T-helper 1 cell (primary cell): Measurements from ENCODE around the gene NALCN.
"Not testable (repeated sequence)": the region's sequence is repeated elsewhere in the genome, so short reads cannot be mapped to it uniquely, and the experiment has no call there.

Source experiments
- DNase-seq, 5 donors: peaks; one replicate each; pipeline ENCODE4 v3.0.0-alpha.2; 2012 to 2020

The NALCN gene

DNA sequence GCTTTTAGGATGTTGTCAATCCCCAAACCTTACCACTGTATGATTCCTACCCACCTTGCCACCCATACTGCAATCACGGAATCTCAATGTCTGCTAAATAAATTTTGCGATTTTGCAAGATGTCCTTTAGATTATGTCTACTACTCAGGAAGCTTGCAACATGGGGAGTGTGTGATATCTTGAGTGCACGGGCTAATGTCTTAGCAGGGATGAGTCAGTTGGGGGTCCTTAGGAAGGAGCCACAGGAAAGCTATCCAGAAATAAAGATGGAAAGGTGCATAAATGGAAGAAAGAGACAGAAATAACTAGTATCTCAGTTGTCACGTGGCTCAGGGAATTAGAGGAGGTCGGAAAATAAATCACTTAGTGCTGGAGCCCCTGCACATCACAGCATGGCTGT, 77.1 kb downstream of the NALCN start:
- DNase-seq = no peak

DNA sequence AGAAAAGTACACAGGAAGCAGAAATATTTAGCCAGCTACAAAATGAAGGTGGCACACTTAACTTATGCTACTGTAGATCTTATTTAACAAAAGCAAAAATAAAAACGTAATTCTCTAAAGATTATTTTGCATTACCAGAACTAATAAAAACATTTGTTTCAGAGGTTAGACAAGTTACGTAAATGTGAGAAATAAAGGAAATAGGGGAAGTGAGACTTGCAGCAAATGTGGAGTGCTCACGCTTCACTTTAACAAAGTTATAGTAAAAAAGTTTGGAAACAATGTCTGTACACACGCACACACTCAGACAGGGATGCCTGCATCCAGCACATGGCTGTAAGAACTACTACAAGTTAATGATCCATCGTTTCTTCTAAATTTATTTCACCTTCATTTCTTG, 83.7 kb downstream of the NALCN start:
- no peak for DNase-seq

DNA sequence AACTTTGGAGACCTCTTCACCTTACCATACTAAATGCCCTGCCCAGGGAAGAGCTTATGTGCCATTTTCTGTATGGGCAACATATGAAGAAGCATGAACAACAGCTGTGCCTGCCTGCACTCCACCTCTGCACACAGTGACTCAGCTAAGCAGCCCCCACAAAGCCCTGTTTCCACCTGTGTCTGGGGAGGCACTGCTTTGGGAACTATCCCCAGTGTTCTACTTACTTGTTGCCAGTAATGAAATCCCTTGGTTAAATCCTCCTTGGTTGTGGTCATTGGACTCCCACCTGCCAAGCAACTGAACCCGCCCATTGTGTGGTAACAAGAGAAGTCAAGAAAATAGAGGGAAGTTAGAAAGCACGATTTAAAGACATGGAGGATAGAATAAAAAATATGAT, 84.6 kb downstream of the NALCN start:
- DNase-seq = no peak

DNA sequence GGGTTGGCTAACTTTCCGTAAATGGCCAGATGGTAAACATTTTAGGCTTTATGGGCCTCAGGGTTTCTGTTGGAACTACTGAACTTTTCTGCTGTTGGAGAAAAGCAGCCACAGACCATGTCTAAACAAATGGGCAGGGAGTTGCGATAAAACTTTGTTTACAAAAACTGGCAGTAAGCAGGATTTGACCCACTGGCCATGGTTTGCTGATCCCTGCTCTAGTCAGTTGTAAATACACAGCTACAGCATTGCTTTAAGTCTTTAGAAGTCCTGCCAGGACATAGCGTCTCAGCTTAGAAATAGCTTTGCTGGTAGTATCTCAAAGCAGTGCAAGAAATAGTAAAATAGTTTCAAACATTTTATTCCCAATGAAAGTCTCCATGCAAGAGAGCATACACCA, 88.4 kb downstream of the NALCN start:
- no peak for DNase-seq

DNA sequence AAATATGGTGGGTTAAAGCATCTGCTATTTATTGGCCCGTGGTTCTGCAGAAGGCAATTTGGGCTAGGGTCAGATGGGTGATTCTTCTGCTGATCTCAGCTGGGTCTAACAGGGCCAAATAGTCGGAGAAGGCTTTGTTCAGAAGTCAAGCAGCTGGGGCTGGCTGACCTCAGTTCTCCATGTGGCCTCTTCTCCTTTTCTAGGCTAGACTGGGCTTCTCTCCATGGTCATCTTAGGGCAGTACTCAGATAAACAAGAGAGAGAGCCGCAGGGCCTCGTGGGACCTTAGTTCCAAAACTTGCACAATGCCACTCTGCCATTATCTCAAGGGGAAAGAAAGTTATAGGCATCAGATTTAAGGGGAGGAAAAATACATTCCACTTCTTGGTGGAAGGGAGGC, 89.6 kb downstream of the NALCN start:
- DNase-seq = no peak

DNA sequence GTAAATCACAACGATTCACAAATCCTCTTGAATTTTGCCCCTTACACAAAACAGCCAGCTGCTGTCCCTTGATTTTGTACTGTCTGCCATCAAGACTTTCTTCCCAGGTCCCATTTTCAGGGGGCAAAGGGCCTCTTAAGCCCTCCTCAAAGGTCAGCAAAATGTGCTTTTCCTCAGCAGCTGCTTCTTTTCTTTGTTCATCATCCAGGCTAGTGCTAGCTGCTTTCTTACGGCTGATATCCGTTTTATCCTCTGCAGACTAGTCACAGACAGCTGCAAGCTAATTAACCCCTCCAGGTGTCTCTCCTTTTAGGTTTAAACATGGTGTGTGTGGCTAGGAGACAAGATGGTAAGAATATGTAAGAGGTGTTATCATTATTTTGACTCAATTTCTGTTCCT, 90.9 kb downstream of the NALCN start:
- DNase-seq = no peak

DNA sequence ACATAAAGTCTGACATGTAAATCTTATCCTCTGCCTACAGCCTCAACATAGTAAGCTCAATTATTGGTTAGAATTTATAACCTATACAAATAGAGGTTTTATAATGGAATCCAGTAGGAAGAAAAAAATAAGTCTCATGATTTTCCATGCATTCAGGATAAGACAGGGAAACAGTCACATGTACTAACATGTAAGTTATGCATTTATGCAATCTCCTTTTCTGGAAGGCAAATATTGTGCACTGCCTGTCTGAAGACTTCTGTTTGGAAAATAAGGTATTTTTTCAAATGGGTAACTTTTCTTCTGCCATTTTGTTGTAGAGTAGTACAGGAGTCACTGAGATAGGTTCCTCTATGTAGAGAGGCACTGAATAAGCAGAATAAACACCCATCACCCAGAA, 92.7 kb downstream of the NALCN start:
- no peak for DNase-seq

DNA sequence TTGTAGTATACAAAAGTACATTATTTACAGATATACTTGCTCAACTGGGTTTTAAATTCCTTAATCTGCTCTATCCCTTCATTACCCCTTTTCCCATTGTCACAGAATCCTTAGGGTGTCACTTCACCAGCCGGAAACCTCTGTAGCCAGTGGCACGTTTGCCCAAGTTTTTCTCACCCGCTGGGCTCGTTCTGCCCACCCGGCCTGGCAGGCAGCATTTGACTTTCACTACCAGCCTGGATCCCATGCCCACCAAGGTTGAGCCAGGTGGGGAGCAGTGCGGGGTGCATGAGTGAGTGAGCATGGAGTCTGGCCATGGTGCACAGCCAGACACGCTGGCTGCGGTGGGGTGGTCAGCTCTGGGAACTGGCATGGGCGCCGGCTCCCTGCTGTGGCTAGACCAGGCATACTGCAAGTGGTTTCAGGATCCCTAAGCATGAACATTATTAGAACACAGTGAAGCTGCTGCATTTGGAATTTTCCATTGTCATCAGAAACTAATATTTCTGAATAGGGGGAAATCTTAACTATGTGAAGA, 98.3 kb downstream of the NALCN start:
- DNase-seq = no peak

DNA sequence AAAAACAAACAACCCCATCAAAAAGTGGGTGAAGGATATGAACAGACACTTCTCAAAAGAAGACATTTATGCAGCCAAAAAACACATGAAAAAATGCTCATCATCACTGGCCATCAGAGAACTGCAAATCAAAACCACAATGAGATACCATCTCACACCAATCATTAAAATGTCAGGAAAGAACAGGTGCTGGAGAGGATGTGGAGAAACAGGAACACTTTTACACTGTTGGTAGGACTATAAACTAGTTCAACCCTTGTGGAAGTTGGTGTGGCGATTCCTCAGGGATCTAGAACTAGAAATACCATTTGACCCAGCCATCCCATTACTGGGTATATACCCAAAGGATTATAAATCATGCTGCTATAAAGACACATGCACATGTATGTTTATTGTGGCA, 102.8 kb downstream of the NALCN start:
- DNase-seq = not testable (repeated sequence)

DNA sequence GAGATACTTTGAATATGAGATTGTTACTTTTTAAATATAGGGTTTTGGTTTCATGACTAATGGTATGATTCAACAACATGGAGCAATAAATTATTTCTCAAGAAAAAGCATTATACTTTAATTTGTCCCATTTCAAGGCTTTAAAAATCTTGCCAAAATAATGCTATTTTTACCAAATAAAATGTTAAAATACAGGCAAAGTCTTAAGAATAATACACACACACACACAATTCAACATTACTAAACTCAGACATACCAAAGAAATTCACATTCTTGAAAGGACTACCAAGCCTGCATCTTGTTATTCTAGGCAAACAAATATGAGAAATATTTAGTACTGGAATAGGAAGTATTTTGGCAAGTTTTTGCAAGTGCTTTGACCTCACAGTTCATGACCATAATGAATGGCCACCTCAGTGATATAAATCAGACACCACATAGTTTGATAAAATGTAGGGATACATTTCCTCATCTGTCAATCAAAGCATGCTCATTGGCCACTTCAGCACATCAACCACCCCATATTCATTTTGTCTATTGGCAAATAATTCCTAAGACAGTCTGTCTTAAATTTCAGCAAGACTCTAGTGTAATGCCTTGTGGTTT, 107.2 kb downstream of the NALCN start:
- no peak for DNase-seq

DNA sequence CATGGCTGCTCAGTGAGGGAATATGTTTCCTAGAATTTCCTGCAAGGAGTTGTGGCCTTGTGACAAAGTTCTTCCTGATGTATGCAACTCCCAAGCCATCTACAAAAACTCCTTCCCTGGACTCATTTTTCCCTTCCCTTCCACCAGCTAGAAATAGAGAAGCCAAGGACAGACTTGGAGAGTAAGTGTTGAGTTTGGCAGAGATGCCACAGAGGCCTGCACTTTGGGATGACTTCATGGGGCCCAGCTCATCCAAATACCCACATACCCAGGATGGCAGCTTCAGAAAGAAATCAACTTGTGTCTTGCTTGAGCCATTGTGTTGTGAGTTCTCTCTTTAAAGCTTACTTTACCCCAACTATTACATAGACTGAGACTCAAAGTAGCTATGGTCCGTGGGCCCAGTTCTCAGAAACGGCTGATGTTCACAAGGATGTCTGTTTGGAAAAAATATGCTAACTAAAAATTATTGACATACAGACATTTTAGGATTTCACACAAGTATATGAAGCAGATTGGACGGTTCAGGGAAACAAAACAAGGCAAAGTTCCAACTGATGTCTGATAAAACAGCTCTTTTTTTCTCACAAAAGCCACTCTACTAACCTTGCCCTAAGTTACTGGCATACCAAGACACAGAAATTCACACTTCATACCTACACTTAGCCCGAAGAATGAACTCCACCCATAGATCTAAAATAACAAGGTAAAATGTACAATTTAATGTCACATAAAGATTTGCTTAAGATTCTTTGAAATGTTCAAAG, 107.9 kb downstream of the NALCN start:
- no peak for DNase-seq

DNA sequence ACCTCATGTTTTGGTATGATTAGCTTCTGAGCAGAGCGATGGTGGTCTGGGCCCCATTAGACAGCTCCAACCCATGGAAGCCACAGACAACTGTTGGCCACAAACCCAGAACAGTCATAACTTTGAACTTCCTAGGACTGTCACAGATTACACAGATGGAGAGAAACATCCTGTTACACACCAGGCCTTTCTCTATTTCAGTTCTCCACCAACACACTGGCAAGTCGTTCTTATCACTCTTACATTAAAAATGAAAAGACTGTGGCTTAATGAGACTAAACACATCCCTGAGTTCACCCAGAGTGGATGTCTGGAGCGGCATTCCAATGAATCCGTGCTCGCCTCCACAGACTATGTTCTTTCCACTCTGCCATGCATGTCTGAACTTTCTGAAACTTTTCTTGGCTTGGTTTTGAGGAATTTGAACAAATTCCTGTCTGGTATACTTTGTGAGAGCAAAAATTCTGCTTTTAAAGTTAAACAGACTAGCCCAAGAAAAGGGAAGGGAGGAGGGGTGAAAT, 109.1 kb downstream of the NALCN start:
- no peak for DNase-seq

DNA sequence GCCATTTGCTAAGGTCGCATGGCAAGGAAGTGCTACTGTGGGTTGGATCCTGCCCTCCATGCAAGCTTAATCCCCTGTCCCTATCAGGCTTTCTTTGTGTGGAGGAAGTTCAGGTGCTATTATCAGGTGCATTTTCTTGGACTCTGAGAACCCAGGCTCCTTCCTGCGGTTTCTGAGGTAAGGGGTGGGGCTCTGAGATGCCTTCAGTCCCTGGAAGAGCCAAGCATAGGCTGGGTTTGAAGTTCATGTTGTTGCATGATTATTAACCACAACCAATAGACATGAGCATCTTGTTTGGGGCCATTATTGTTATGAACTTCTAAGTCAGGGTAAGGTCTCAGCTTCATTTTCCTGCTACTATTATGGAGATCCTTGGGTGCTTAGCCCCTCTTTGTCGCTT, 109.5 kb downstream of the NALCN start:
- DNase-seq = no peak

DNA sequence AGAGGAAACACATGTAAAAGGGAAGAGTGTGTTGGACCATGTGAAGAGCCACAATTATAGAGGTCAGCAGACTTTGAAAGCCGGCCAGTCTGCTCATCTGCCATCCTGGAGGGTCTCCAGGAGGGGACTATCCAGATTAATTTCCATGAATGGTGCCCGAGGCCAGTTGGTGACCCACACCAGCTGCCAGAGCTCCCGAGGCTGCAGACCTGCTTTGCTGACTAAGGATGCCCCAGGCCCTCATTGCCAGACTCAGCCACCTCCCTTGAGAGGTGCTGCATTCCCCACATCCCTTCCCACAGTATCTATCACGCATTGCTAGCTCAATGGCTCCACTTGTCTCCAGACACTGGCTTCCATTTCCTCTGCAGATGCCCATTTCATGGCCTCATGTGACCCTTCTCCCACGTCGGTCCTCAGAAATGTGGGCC, 110.3 kb downstream of the NALCN start:
- no peak for DNase-seq

DNA sequence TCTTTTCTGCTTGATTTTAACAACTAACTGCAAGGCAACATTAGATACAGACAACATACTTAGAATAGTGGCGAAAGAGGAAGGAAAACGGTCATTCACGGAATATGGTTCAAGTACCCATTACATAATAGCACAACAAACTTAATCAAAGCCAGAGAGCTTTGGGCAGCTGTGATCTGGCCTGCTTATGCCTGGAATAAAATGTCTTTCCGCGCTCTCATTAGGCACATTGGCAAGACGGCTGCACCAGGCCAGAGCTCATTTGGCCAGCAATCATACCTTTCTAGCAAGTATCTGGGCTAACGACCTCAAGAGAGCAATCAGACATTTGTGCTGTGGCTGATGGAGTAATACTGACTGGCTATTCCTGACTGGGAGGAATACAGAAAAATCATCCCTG, 112.8 kb downstream of the NALCN start:
- no peak for DNase-seq

DNA sequence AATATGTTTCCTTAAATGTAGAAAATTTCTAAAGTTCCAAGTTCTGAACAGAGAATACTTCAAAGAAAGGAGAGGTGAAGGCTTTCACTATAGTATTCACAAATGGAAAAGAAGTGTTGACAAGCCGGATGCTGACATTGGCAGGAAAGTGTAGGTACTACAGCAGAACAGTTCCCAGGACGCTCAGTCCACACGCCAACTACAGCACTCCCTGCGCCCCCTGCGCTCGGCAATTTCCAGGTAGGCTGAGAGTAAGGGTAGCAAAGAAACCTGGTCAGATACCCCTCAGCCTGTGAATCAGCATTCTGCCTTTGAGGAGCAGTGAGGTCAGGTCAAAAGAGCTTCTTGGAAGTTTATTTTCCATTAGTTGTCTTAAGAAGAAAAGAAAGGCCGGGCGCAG, 115.3 kb downstream of the NALCN start:
- DNase-seq = no peak

DNA sequence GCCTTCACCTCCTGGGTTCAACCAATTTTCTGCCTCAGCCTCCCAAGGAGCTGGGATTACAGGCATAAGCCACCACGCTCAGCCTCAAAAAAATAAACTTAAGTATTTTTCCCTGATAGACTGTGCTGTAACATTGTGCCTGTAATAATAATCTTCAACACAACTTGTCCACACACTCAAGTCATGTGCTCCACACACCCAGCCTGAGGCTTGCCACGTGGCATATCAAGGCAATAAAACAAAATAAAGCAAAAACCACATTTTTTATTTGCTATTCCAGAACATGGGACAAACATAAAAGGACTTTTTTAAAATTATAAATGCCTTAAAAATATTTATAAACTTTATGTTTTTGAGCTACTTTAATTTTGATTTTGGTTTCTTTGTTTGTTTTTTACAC, 115.8 kb downstream of the NALCN start:
- no peak for DNase-seq

DNA sequence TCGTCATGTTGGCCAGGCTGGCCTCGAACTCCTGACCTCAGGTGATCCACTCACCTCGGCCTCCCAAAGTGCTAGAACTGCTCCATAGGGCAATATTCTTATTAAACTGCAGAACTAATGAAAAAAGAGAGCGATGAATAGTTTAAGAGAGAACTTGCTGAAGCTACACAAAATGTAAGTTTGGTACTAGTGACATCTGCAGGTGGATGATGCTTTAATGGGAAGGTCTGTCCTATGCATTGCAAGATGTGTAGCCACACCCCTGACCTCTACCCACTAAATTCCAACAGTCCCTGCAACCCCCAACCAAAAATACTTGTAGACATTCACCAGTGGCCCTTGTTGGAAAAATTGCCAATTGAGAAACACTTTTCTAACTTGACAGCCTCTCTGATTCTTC, 117.8 kb downstream of the NALCN start:
- no peak for DNase-seq

DNA sequence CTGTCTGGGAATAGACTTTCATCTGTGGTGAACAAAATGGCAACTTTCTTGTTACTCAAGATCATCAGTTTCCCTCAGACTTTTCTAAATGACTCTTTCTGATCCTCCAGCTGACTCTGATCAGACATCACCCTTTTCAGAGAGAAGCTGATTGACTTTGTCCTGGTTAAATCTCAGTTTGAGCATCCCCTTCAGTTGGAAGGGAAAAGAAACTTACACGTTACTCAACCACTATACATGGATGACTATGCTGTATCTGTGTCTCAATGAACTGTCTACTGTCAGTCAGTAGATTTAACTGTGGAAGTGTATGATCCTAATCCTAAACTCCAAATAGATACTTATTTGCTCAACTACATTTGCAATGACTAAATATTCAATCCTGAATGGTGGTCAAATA, 118.5 kb downstream of the NALCN start:
- no peak for DNase-seq

DNA sequence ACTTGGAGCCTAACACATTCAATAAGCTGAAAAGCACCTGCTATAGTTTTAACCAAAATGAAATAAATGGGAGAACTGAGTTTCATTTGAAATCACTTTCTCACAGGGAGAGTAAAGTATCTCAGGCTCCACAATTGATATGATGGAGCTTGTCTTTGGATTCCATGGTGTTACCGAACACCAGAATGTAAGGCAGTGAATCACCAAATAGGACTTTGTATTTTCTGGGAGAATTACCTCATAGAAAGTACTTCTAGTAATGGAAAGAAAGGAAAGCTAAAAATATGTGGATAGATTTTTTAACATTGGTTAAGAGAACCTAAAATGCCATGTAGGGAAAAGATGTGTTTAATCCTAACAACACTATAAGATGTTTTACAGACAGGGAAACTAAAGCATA, 123.6 kb downstream of the NALCN start:
- no peak for DNase-seq

DNA sequence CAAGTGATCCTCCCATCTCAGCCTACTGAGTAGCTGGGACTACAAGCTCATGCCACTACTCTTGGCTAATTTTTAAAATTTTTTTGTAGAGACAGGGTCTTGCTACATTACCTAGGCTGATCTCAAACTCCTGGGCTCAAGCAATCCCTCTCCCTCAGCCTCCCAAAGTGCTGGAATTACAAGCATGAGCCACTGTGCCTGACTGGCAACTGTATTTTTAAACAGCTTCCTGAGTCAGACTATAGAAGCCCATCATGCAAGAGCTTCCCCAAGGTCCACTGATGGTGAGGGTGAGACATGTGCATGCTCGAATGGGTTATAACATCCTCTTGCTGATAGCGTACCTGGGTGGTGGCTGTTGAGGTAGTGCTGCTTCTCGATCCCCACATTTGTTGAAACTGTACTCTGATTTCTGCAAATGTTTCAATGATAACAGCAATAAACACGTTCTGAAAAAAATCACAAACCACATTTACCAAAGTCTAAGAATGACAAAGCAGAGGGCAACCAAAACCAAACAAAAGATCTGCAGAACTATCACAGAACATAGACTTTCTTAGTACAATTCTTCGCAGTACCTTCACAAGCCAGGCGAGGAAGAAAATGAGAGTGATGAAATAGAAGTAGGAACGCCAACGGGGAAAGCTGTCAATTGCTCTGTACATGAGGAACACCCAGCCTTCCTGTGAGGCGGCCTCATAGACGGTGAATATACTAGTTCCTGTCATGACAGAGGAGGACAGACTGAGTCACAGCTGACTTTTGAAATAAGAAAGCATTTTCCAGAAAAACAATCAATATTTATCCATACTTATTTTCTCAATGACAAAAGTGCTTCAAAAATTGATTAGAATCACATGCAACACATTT, 124.4 kb downstream of the NALCN start:
- no peak for DNase-seq

DNA sequence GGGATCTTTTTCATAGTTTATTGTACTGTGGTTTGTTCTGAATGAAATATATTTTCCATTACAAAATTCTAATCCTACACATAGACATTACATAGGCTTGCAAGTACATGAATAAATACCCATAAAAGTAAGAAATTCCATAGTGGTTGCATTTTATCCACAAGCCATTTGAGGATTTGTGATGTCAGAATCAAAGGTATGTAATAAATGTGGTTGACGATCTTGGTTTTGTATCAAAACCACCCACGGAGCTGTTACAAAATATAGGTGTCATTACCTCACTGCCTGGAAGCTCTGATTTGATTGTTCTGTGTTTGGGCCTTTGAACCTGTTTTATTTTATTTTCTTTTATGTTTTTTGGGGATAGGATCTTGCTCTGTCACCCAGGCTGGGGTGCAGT, 125.1 kb downstream of the NALCN start:
- DNase-seq = no peak

DNA sequence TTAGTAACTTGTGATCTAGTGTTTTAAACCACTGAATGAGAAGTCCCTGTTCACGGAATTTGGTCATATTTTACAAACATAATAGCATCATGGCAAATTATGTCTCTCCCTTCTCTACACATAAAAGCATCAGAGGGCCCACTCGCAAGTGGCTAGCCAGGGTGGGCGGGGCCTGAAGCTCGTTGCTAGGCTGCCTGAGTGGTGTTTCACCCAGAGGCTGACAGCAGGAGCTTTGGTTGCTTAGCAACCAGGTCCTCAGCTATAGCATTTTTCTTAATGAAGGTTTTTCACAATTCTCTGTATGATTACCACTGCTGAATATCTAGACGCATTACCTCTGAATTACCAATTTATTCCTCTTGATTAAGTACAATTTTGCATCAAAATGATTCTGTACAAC, 126.5 kb downstream of the NALCN start:
- no peak for DNase-seq
